ENCODE measurements around the gene SF3B2. TPM values are rescaled to one million over a fixed set of nuclear protein-coding genes. Genes with fewer than 3 reads are reported as not detected.
A peak's percentile ranks its signal among the peaks of the same experiment; 100 is the strongest.

The SF3B2 gene
- total and polyA plus RNA-seq, 9 of the 15 experiments (the other 6 are each of a cell fraction or from before 2014, with no cell fraction given) = 58.3 to 248 (median 157) TPM

DNA sequence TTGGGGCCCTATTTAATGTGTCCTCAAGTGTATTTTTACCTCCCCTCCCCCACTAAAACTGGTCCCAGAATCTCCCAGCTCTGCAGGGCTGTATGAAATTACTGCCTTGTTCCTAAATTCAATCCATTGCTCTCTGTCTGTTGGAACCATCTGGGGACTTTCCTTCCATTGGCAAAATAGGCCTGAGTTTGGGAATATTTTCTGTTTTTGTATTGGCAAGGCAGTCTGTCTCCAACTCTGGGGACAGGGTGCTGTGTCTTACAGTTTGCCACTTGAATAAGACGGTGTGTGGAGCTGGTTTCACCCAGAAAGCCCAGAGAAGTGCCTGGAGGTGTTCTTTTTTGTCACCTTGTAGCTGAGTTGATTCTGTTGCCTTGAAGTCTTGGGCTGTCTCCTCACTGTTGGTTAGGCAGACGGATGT, 19.2 kb downstream of the SF3B2 start:
- no peak for ATAC-seq
- TF ChIP-seq STAT5B (CRISPR knock-in tag; IDR thresholded peaks at IDR 0.05) = no peak
- TF ChIP-seq, protein P1, sequence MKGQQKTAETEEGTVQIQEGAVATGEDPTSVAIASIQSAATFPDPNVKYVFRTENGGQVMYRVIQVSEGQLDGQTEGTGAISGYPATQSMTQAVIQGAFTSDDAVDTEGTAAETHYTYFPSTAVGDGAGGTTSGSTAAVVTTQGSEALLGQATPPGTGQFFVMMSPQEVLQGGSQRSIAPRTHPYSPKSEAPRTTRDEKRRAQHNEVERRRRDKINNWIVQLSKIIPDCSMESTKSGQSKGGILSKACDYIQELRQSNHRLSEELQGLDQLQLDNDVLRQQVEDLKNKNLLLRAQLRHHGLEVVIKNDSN (CRISPR knock-in tag; IDR thresholded peaks at IDR 0.05) = no peak
- TF ChIP-seq FOXO4 (CRISPR knock-in tag; IDR thresholded peaks at IDR 0.05) = no peak
- no peak for TF ChIP-seq RAD51 (IDR thresholded peaks at IDR 0.05; ENCODE audit: borderline replicate concordance, low read depth)
- TF ChIP-seq SIN3B (IDR thresholded peaks at IDR 0.05; ENCODE audit: low read depth) = no peak
- TF ChIP-seq, protein P2, sequence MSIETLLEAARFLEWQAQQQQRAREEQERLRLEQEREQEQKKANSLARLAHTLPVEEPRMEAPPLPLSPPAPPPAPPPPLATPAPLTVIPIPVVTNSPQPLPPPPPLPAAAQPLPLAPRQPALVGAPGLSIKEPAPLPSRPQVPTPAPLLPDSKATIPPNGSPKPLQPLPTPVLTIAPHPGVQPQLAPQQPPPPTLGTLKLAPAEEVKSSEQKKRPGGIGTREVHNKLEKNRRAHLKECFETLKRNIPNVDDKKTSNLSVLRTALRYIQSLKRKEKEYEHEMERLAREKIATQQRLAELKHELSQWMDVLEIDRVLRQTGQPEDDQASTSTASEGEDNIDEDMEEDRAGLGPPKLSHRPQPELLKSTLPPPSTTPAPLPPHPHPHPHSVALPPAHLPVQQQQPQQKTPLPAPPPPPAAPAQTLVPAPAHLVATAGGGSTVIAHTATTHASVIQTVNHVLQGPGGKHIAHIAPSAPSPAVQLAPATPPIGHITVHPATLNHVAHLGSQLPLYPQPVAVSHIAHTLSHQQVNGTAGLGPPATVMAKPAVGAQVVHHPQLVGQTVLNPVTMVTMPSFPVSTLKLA (conservative IDR thresholded peaks at IDR 0.05) = peak in 1 of 2 experiments; percentile 7; a peak in 1 of 4 replicates
- TF ChIP-seq TCF7 (IDR thresholded peaks at IDR 0.05; ENCODE audit: borderline replicate concordance) = no peak
- peak; percentile 52 for FAIRE-seq
- 23% methylated on average over 2 of the region's 2 CpGs for WGBS (ENCODE audit: insufficient coverage, low coverage, missing lambda C conversion rate)
- Histone ChIP-seq H3K4me3 (peak overlapping the region; percentile 72), H4K20me1 (replicated peaks; ENCODE audit: control insufficient read depth, insufficient read depth, low read length) (peaks cover 4% of the 10 kb centered on the region; the same call in 1 of the 2 replicates), H3K4me2 (ENCODE audit: insufficient read depth, low read length) (peak overlapping the region; percentile 83), H2AFZ (ENCODE audit: low read depth, low read length) (peak overlapping the region; percentile 75; the same call in 1 of the 2 replicates), H3K27ac (ENCODE audit: extremely low read depth, low read depth, low read length) (peak overlapping the region; percentile 18; the same call in 2 of the 3 replicates), H3K9me3 (replicated peaks; ENCODE audit: control insufficient read depth, insufficient read depth, low read depth, low read length) (no peaks in the 10 kb centered on the region), H3K9ac (ENCODE audit: insufficient read depth in 1 of 2, low read depth in 2 of 2, low read length in 2 of 2) (peak overlapping the region; percentile 63 to 93; a peak in 3 of 4 replicates), H3K36me3 (ENCODE audit: control insufficient read depth, insufficient read depth, low read length) (peaks cover 50% of the 10 kb centered on the region), H3K4me1 (replicated peaks in 1 of 2; ENCODE audit: control insufficient read depth in 2 of 2, insufficient read depth in 2 of 2, low read length in 2 of 2) (peaks cover 19 to 31% of the 10 kb centered on the region in 2 experiments), H3K27me3 (ENCODE audit: control insufficient read depth in 2 of 2, insufficient read depth in 2 of 2, low read length in 2 of 2) (no peaks in the 10 kb centered on the region), H3K9me1 (ENCODE audit: control insufficient read depth, insufficient read depth, low read length) (no peaks in the 10 kb centered on the region), H3K79me2 (ENCODE audit: control insufficient read depth, insufficient read depth, low read length) (peaks cover 34% of the 10 kb centered on the region)
- ChIA-PET POLR2A (interaction anchor here (0.6 to 5.5 kb wide), 9 partner anchors 8 to 222 kb away, joined by 3 to 47 read pairs (median 5); no protein-coding TSS in a partner anchor), CTCF (ENCODE audit: low intra/inter-chr PET ratio) (interaction anchor here (0.7 kb wide), 1 partner anchor 78 kb away, joined by 3 read pairs; no protein-coding TSS in a partner anchor)
- intact Hi-C loops (cut with micrococcal nuclease) (no loop called here), in situ Hi-C loops (cut with MboI) (no loop called here)
- DNase-seq (ENCODE audit: extremely low read depth in 1 of 4, low spot score in 3 of 4) = no peak
- BruUV-seq (replicated peaks) = TSS peak; percentile 28

Measured in K562 (cell line).